HEK293T (cell line): ENCODE data around the gene SUGCT.

Experiments used
- ARNT ChIP-seq: fragments of 450-650 bp; IDR thresholded peaks from 2 replicates; pipeline ENCODE4 v1.6.1; 2017; ENCODE audit warnings: mild to moderate bottlenecking
- FOXA1 ChIP-seq: fragments of 450-650 bp; IDR thresholded peaks from 2 replicates; pipeline ENCODE4 v1.6.1; 2016; ENCODE audit warnings: mild to moderate bottlenecking
- FOXM1 ChIP-seq: fragments of 450-650 bp; IDR thresholded peaks from 2 replicates; pipeline ENCODE4 v1.6.1; 2017; ENCODE audit warnings: mild to moderate bottlenecking, borderline replicate concordance
- HDGF ChIP-seq: fragments of 450-650 bp; IDR thresholded peaks from 2 replicates; pipeline ENCODE4 v1.6.1; 2017; ENCODE audit warnings: antibody characterized with exemption, borderline replicate concordance
- PKNOX1 ChIP-seq: fragments of 450-650 bp; IDR thresholded peaks from 2 replicates; pipeline ENCODE4 v1.6.1; 2016
- ZNF384 ChIP-seq: fragments of 450-650 bp; IDR thresholded peaks from 2 replicates; pipeline ENCODE4 v1.6.1; 2016

GRCh38 chr7:40470817-40471216 lies 336.0 kb downstream of the SUGCT start:
- TF ChIP-seq HDGF (no peak), FOXM1 (no peak), ZNF384 (no peak), PKNOX1 (no peak), FOXA1 (no peak), ARNT (no peak)
